Testis (tissue), 2 donors: ENCODE data around the gene NLGN4Y.

ENCODE experiments used
- CTCF ChIP-seq, 3 experiments: fragments of 450-650 bp in 2 of 3; fragments of 200-600 bp in 1 of 3; sonication (generic) in 1 of 3; IDR thresholded peaks; one replicate each; pipeline ENCODE4 v1.5.1; 2016 to 2019; ENCODE audit warnings: antibody characterized with exemption in 3 of 3, mild to moderate bottlenecking in 2 of 3, moderate library complexity in 1 of 3
- POLR2A ChIP-seq: fragments of 450-650 bp; IDR thresholded peaks from one replicate; pipeline ENCODE4 v1.6.1; 2017; ENCODE audit warnings: antibody characterized with exemption, mild to moderate bottlenecking, moderate library complexity

DNA sequence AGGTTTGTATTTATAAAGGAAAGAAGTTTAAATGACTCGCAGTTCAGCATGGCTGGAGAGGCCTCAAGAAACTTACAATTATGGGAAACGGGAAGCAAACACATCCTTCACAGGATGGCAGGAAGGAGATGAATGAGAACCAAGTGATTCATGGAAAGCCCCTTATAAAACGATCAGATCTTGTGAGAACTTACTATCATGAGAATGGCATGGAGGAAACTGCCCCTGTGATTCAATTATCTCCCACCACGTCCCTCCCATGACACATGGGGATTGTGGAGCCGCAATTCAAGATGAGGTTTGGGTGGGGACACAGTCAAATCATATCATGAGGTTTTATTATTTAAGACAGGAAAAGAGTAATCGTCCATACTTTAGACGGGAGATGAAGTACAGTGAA is 4.0 kb downstream of the NLGN4Y start:
- TF ChIP-seq CTCF (IDR thresholded peaks at IDR 0.05) (no peak), POLR2A (no peak)
